H1 (cell line): ENCODE data around the gene HIPK1. TPM values are rescaled to one million over a fixed set of nuclear protein-coding genes. Genes with fewer than 3 reads are reported as not detected.

Experiments used
- CTCF ChIA-PET: fragments of 300-600 bp; sonication (Branson Sonifier 250); formaldehyde crosslinking; loops from one replicate; lab custom pipeline; 2021; ENCODE audit not compliant: partially characterized antibody; lab: Charles Lee
- POLR2A ChIA-PET: fragments of 300-600 bp; sonication (Branson Sonifier 250); formaldehyde crosslinking; loops from one replicate; lab custom pipeline; 2021; ENCODE audit warnings: inconsistent platforms; ENCODE audit not compliant: partially characterized antibody; lab: Charles Lee
- DNase-seq, 2 experiments: peaks; one replicate each; pipeline versions ENCODE4 v3.0.0 to v3.0.0-alpha.2; 2010 to 2022; ENCODE audit warnings: low spot score in 2 of 2, low read depth in 1 of 2, mixed read lengths in 1 of 2
- FAIRE-seq: peaks from 2 replicates; lab custom pipeline; 2011; peaks lifted over from hg19 to GRCh38; lab: Jason Lieb, UNC
- H2AFZ ChIP-seq: 2 replicates; pipeline ENCODE4 v1.8.1; 2012; ENCODE audit warnings: low read length, inconsistent platforms
- H2AK5ac ChIP-seq: 2 replicates; pipeline ENCODE4 v1.6.1; 2013; ENCODE audit warnings: low read depth, low read length
- H2BK120ac ChIP-seq: replicated peaks from 2 replicates; pipeline ENCODE3; 2013; ENCODE audit warnings: low read depth, low read length, inconsistent platforms
- H2BK12ac ChIP-seq: 2 replicates; pipeline ENCODE4 v1.6.1; 2013; ENCODE audit warnings: low read depth, low read length
- H2BK15ac ChIP-seq: 2 replicates; pipeline ENCODE4 v1.6.1; 2013; ENCODE audit warnings: low read length
- H2BK20ac ChIP-seq: 2 replicates; pipeline ENCODE4 v1.6.1; 2013; ENCODE audit warnings: low read length
- H2BK5ac ChIP-seq: 2 replicates; pipeline ENCODE4 v1.6.1; 2013; ENCODE audit warnings: low read depth, low read length
- H3K14ac ChIP-seq: 2 replicates; pipeline ENCODE4 v1.6.1; 2013; ENCODE audit warnings: inconsistent platforms; ENCODE audit not compliant: insufficient read length
- H3K18ac ChIP-seq: 2 replicates; pipeline ENCODE4 v1.6.1; 2013; ENCODE audit warnings: low read length; ENCODE audit errors: extremely low read depth
- H3K23ac ChIP-seq: 2 replicates; pipeline ENCODE4 v1.6.1; 2013; ENCODE audit warnings: inconsistent platforms; ENCODE audit not compliant: insufficient read length
- H3K23me2 ChIP-seq: 2 replicates; pipeline ENCODE4 v1.6.1; 2013; ENCODE audit warnings: low read depth, low read length
- H3K27ac ChIP-seq: 2 replicates; pipeline ENCODE4 v1.6.1; 2011; ENCODE audit warnings: low read depth, low read length, inconsistent platforms
- H3K27me3 ChIP-seq, 4 experiments: replicated peaks in 1 of 4; 1 replicate in 1 of 4; 2 replicates in 3 of 4; pipeline versions ENCODE4 v1.6.1 to v1.8.1; 2011 to 2013; ENCODE audit warnings: low read length in 3 of 4, mild to moderate bottlenecking in 3 of 4, inconsistent platforms in 2 of 4, mixed read lengths in 2 of 4, moderate library complexity in 1 of 4; ENCODE audit not compliant: control insufficient read depth in 3 of 4, insufficient read depth in 3 of 4; ENCODE audit errors: extremely low read depth in 1 of 4
- H3K36me3 ChIP-seq, 4 experiments: 2 replicates each; pipeline versions ENCODE4 v1.6.1 to v1.8.1; 2011 to 2013; ENCODE audit warnings: mild to moderate bottlenecking in 4 of 4, low read length in 3 of 4, moderate library complexity in 2 of 4, control low read depth in 1 of 4, inconsistent platforms in 1 of 4; ENCODE audit not compliant: insufficient read depth in 4 of 4, control insufficient read depth in 2 of 4
- H3K4ac ChIP-seq: replicated peaks from 2 replicates; pipeline ENCODE3; 2013; ENCODE audit warnings: low read length, low read depth, mixed read lengths, inconsistent platforms; ENCODE audit not compliant: insufficient read length
- H3K4me1 ChIP-seq, 4 experiments: replicated peaks in 1 of 4; 1 replicate in 1 of 4; 2 replicates in 3 of 4; pipeline versions ENCODE4 v1.6.1 to v1.8.1; 2011 to 2013; ENCODE audit warnings: low read length in 3 of 4, inconsistent platforms in 2 of 4, mixed read lengths in 1 of 4; ENCODE audit not compliant: insufficient read depth in 4 of 4, control insufficient read depth in 3 of 4
- H3K4me2 ChIP-seq, 2 experiments: 2 replicates each; pipeline versions ENCODE4 v1.6.1 to v1.8.1; 2011 to 2013; ENCODE audit warnings: low read depth in 2 of 2, low read length in 2 of 2, control low read depth in 1 of 2, inconsistent platforms in 1 of 2, mild to moderate bottlenecking in 1 of 2; ENCODE audit not compliant: insufficient read depth in 1 of 2
- H3K4me3 ChIP-seq, 4 experiments: fragments of 200-600, 300-600 bp in 1 of 4; sonication (generic), shearing (Covaris generic), sonication (Bioruptor Twin) in 1 of 4; 2 replicates each; pipeline versions ENCODE4 v1.5.1 to v1.8.1; 2011 to 2016; ENCODE audit warnings: low read length in 4 of 4, low read depth in 3 of 4, control low read depth in 2 of 4, inconsistent platforms in 2 of 4, mild to moderate bottlenecking in 2 of 4, mixed read lengths in 1 of 4, moderate library complexity in 1 of 4; ENCODE audit not compliant: insufficient read depth in 2 of 4; ENCODE audit errors: extremely low read depth in 1 of 4
- H3K56ac ChIP-seq: replicated peaks from 2 replicates; pipeline ENCODE3; 2013; ENCODE audit warnings: low read depth, mild to moderate bottlenecking, mixed read lengths, low read length, inconsistent platforms; ENCODE audit not compliant: insufficient read length
- H3K79me1 ChIP-seq: 2 replicates; pipeline ENCODE4 v1.6.1; 2013; ENCODE audit warnings: low read depth, low read length, control low read depth
- H3K79me2 ChIP-seq, 2 experiments: 2 replicates each; pipeline versions ENCODE4 v1.6.1 to v1.8.1; 2012 to 2013; ENCODE audit warnings: low read length in 2 of 2, mild to moderate bottlenecking in 2 of 2, inconsistent platforms in 1 of 2; ENCODE audit not compliant: insufficient read depth in 2 of 2, control insufficient read depth in 1 of 2
- H3K9ac ChIP-seq, 4 experiments: replicated peaks in 1 of 4; 1 replicate in 1 of 4; 2 replicates in 3 of 4; pipeline versions ENCODE4 v1.6.1 to v1.8.1; 2011 to 2013; ENCODE audit warnings: low read depth in 3 of 4, low read length in 3 of 4, control low read depth in 2 of 4, mild to moderate bottlenecking in 2 of 4, moderate library complexity in 2 of 4, inconsistent platforms in 1 of 4; ENCODE audit errors: extremely low read depth in 1 of 4
- H3K9me3 ChIP-seq, 2 experiments: 2 replicates each; pipeline versions ENCODE4 v1.6.1 to v1.8.1; 2012 to 2013; ENCODE audit warnings: mild to moderate bottlenecking in 2 of 2, moderate library complexity in 2 of 2, control low read depth in 1 of 2, inconsistent platforms in 1 of 2, low read depth in 1 of 2, low read length in 1 of 2, mixed read lengths in 1 of 2; ENCODE audit not compliant: insufficient read depth in 2 of 2
- H4K20me1 ChIP-seq, 2 experiments: replicated peaks in 1 of 2; 2 replicates each; pipeline versions ENCODE3 to v1.8.1; 2011 to 2013; ENCODE audit warnings: inconsistent platforms in 2 of 2, low read length in 2 of 2, mild to moderate bottlenecking in 1 of 2; ENCODE audit not compliant: insufficient read depth in 2 of 2, control insufficient read depth in 1 of 2
- H4K5ac ChIP-seq: 2 replicates; pipeline ENCODE4 v1.6.1; 2013; ENCODE audit warnings: low read length, low read depth, mixed read lengths, inconsistent platforms; ENCODE audit not compliant: insufficient read length
- H4K8ac ChIP-seq: 2 replicates; pipeline ENCODE4 v1.8.0; 2013; ENCODE audit warnings: mild to moderate bottlenecking, moderate library complexity, low read length, inconsistent platforms; ENCODE audit not compliant: insufficient read depth; ENCODE audit errors: extremely low read depth
- H4K91ac ChIP-seq: replicated peaks from 2 replicates; pipeline ENCODE3; 2013; ENCODE audit warnings: low read length, mixed read lengths, inconsistent platforms; ENCODE audit not compliant: insufficient read length
- ASH2L ChIP-seq: fragments of 200-600, 300-600 bp; sonication (generic); IDR thresholded peaks from one replicate; pipeline ENCODE4 v1.7.1; 2017; ENCODE audit warnings: low read length
- CEBPB ChIP-seq: IDR thresholded peaks from 2 replicates; pipeline ENCODE4 v1.6.1; 2012; ENCODE audit warnings: low read depth, low read length
- CHD2 ChIP-seq: IDR thresholded peaks from 2 replicates; pipeline ENCODE4 v1.6.1; 2012; ENCODE audit warnings: low read length, improper control_type of control experiment
- KDM1A ChIP-seq: fragments of 200-600, 300-600 bp; sonication (generic); IDR thresholded peaks from 2 replicates; pipeline ENCODE4 v1.7.1; 2016; ENCODE audit warnings: mild to moderate bottlenecking, low read length, borderline replicate concordance
- KDM4A ChIP-seq: IDR thresholded peaks from one replicate; pipeline ENCODE4 v1.7.1; 2012; ENCODE audit warnings: low read depth, mild to moderate bottlenecking, moderate library complexity, low read length, inconsistent platforms; ENCODE audit not compliant: severe bottlenecking
- POU5F1 ChIP-seq: IDR thresholded peaks from 2 replicates; pipeline ENCODE4 v1.6.1; 2011; ENCODE audit warnings: low read depth, mild to moderate bottlenecking, low read length, moderate library complexity
- SAP30 ChIP-seq: fragments of 300-600 bp; sonication (generic); IDR thresholded peaks from 2 replicates; pipeline ENCODE4 v1.7.1; 2012; ENCODE audit warnings: low read length, moderate library complexity, mild to moderate bottlenecking, inconsistent platforms; ENCODE audit not compliant: insufficient read depth, insufficient replicate concordance
- SP1 ChIP-seq: IDR thresholded peaks from 2 replicates; pipeline ENCODE4 v1.6.1; 2011; ENCODE audit warnings: low read depth, low read length
- WGBS, 2 experiments: shearing (Covaris generic) in 1 of 2; methylation state at CpG; one replicate each; pipeline versions ENCODE4 v1.1.6 to v1.1.7; 2013 to 2015; ENCODE audit warnings: low lambda C conversion rate in 2 of 2, mixed read lengths in 2 of 2, inconsistent platforms in 1 of 2, low coverage in 1 of 2, missing lambda C conversion rate in 1 of 2; ENCODE audit not compliant: insufficient replicate concordance in 2 of 2, insufficient coverage in 1 of 2, insufficient read length in 1 of 2; ENCODE audit errors: extremely low coverage in 1 of 2, missing lambda C conversion rate in 1 of 2; 5-methylcytosine and 5-hydroxymethylcytosine counted together
- polyA plus RNA-seq, 7 experiments: library from polyadenylated mRNA; depleted of rRNA in 3 of 7; stranded (reverse) in 5 of 7; unstranded in 2 of 7; fragments of >200 nt in 5 of 7; fragments of 200-250 nt in 2 of 7; gene quantifications; 1 replicate in 5 of 7; 2 replicates in 1 of 7; 4 replicates in 1 of 7; pipeline versions ENCODE4 v1.2.1 to v1.2.3, GENCODE V29; 2011 to 2013; ENCODE audit warnings: missing spikeins in 2 of 7, mixed read lengths in 2 of 7
- total RNA-seq: library from RNA; stranded (reverse); fragmentation: NEBNext Ultra II Directional; extraction: Animal tissue kit (Norgen Biotek cat#: 25700); gene quantifications from 2 replicates; pipeline ENCODE4 v1.2.1, GENCODE V29; 2021

The HIPK1 gene
- total and polyA plus RNA-seq, 2 of the 8 experiments (the other 6 are each of a cell fraction or from before 2014, with no cell fraction given): 46.2 to 64.3 TPM

- H2AFZ ChIP-seq: no peak overlapping the region
- no peaks in the 10 kb centered on the region; a peak in 2 of 7 replicates for H3K4me1 ChIP-seq
- H3K18ac ChIP-seq: no peak overlapping the region
- no peak overlapping the region for H4K91ac ChIP-seq
- no peak overlapping the region for H2BK5ac ChIP-seq
- no peaks in the 10 kb centered on the region for H3K27me3 ChIP-seq
- H4K20me1 ChIP-seq: no peaks in the 10 kb centered on the region
- H3K4me3 ChIP-seq: no peak overlapping the region
- H3K27ac ChIP-seq: no peak overlapping the region
- H3K79me1 ChIP-seq: no peaks in the 10 kb centered on the region
- no peaks in the 10 kb centered on the region for H3K23me2 ChIP-seq
- no peak overlapping the region for H3K14ac ChIP-seq
- no peak overlapping the region for H2BK15ac ChIP-seq
- 92% methylated on average over 4 of the region's 4 CpGs; no CpG with 5 or more reads in 1 of the 2 experiments for WGBS, 2 experiments
- H2BK12ac ChIP-seq: no peak overlapping the region
- no peak for TF ChIP-seq POU5F1
- TF ChIP-seq CEBPB: no peak
- no peak for TF ChIP-seq KDM1A
- TF ChIP-seq CHD2: no peak
- TF ChIP-seq SAP30: no peak
- TF ChIP-seq ASH2L: no peak
- no peak for TF ChIP-seq SP1
- TF ChIP-seq KDM4A: no peak
- TF ChIP-seq, all 59 proteins: peak for 0
- no peaks in the 10 kb centered on the region for H3K79me2 ChIP-seq
- H2BK120ac ChIP-seq: no peak overlapping the region
- no peak overlapping the region for H2BK20ac ChIP-seq
- no peak overlapping the region for H4K5ac ChIP-seq
- peaks cover 12 to 65% (median 42%) of the 10 kb centered on the region in 4 experiments for H3K36me3 ChIP-seq
- ChIA-PET CTCF (interaction anchor here (0.7 to 1.3 kb wide), 3 partner anchors 11 to 381 kb away, joined by 3 to 5 read pairs (median 3); no protein-coding TSS in a partner anchor), POLR2A (interaction anchor here (0.6 kb wide), 1 partner anchor 14 kb away, joined by 4 read pairs; no protein-coding TSS in a partner anchor)
- FAIRE-seq (no peak), DNase-seq (no peak)
- H3K4me2 ChIP-seq: no peak overlapping the region
- H3K56ac ChIP-seq: no peak overlapping the region
- H2AK5ac ChIP-seq: no peak overlapping the region
- no peak overlapping the region for H3K23ac ChIP-seq
- no peak overlapping the region for H3K9ac ChIP-seq
- H4K8ac ChIP-seq: no peak overlapping the region
- H3K4ac ChIP-seq: no peak overlapping the region
- H3K9me3 ChIP-seq: no peaks in the 10 kb centered on the region
Observed at GRCh38 chr1:113965703-113966412, 36.7 kb downstream of the HIPK1 start.
